NCI-H226 (cell line): ENCODE results near the gene LBHD1.
"Not testable (repeated sequence)": the region's sequence is repeated elsewhere in the genome, so short reads cannot be mapped to it uniquely, and the experiment has no call there.

Experiments used
- DNase-seq: peaks from one replicate; pipeline ENCODE4 v3.0.0-alpha.2; 2015

Gene LBHD1

DNA sequence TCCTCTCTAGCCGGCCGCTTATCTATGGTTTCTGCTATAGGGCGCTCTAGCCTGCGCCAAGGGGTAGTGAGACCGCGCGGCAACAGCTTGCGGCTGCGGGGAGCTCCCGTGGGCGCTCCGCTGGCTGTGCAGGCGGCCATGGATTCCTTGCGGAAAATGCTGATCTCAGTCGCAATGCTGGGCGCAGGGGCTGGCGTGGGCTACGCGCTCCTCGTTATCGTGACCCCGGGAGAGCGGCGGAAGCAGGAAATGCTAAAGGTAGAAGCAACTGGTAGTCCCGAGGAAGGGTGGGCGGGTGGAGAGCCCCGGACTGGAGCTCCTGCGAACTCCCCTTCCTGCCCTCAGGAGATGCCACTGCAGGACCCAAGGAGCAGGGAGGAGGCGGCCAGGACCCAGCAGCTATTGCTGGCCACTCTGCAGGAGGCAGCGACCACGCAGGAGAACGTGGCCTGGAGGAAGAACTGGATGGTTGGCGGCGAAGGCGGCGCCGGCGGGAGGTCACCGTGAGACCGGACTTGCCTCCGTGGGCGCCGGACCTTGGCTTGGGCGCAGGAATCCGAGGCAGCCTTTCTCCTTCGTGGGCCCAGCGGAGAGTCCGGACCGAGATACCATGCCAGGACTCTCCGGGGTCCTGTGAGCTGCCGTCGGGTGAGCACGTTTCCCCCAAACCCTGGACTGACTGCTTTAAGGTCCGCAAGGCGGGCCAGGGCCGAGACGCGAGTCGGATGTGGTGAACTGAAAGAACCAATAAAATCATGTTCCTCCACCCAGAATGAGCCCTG is at the start of gene LBHD1, which contains the start of gene UQCC3:
TSS of gene LBHD1 (minus strand) at position 660 of the 782 bp plus-strand sequence. CDS start 2,236 bp downstream, outside the sequence.
TSS of gene UQCC3 (plus strand) at position 66 of the 782 bp plus-strand sequence. CDS start at position 139, 73 bp downstream.
- peak; percentile 79 for DNase-seq

DNA sequence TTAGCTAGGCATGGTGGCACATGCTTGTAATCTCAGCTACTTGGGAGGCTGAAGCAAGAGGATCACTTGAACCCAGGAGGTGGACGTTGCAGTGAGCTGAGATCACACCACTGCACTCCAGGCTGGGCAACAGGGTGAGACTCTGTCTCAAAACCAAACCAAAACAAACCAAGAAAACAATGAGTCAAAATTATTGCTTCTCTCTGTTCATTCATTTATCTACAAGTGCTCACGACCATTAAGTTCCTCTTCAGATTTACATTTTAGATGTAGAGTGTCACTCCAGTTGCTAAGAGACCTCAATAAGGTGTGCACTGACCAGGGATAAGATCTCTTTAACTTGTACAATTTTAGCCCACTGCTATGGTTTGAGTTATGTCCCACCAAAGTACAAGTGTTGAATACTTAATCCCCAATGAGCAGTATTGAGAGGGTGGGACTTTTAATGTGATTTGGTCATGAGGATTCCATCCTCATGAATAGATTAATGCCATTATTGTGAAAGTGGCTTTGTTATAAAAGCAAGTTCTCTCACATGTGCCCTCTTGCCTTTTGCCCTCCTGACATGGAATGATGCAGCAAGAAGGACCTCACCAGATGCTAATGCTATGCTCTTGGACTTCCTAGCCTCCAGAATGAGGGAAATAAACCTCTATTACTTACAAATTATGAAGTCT is 47.4 kb upstream of the LBHD1 start:
- DNase-seq = no peak

DNA sequence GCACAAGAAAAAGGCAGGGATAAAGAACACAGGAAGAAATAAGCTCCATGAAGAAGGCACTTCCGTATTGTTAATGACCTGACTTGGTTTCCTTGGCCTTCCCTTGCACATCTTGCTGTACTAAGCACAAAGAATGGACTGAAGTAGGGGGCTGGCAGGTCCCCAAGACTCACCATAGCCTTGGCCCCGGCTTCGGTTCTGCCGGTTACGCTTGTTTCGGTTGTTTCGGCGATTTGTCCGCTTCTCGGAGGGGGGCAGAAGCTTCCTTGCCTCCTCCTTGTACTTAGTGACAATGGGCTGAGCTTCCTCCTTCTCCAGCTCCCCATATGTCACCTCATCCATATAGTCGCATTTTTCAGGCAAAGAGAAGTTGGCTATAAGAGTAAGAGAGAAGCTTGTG is 44.7 kb upstream of the LBHD1 start:
- no peak for DNase-seq

DNA sequence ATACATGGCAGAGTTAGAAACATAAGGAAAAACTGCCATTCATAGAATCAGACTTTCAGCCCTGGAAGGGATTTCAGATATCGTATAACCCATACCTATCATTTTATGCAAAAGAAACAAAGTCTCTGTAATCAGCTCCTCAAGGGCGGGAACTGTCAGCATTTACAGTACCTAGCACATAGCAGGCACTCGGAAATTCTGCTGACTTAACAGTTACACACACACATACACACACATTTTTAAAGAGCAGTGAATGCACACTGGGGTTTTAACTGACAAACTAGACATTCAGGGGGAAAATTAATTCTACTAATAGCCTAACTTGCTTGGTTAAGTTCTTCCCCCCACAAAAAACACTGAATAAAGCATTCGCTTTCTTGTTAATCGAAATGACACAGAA is 44.1 kb upstream of the LBHD1 start:
- DNase-seq = no peak

DNA sequence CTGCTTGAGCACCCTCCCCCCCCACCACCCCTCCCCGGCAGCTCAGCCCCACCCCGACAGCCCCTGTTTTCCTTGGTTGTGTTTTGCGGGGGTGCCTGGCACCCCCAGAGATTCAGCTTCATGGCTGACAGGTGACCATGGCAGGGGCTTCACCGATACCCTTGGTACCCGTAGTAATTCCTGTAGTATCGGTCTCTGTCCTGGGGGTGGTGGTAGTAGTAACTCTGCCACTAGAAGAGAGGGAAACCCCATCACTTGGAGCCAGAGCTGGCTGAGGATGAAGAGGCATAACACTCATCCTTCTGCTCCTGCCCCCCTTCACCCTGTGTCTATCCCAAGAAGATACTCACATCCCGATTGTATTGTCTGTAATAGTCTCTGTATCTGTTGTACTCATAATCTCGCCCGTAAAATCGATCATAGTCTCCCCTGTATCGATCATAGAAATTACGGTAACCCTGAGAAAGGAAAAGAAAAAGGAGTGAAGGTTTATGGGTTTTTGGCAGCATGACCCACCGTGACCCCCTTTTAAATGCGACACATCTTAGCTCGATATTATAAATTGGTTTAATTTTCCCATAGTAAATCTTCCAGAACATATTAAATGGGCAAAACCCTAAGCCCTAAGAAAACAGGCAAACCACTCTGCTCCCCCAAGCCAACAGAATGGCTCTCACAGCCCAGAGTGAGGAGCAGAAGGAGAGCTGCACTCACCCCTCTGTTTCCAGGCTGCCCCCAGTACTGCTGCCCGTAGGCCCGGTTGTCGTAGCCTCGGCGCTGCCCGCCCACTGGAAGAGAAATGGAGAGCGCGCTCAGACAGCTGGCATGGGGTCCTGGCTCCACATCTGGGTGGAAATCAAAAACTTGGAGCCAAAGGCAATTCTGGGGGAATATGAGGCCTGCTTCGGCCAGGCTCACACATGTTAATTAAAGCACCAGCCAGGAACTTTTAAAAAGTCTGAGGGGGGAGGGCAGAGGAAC is 43.4 kb upstream of the LBHD1 start:
- no peak for DNase-seq

DNA sequence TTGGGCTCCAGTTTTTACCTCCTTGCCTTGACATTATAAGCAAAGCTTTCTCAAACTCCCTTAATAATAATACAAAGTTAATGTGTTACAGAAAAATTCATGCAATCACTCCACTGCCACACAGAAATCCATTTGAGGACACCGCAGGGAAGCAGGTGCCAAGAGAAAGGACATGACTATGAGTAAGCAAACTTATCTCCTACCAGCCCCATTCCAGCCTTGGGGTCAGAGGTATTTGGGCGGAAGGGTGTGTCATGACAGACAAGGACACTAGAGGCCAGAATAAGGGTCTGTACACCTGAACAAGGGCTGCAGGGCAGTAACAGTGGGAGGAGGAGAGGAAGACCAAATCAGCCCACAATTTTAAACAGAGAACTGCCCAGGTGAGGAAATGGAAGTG is 41.3 kb upstream of the LBHD1 start:
- DNase-seq = no peak

DNA sequence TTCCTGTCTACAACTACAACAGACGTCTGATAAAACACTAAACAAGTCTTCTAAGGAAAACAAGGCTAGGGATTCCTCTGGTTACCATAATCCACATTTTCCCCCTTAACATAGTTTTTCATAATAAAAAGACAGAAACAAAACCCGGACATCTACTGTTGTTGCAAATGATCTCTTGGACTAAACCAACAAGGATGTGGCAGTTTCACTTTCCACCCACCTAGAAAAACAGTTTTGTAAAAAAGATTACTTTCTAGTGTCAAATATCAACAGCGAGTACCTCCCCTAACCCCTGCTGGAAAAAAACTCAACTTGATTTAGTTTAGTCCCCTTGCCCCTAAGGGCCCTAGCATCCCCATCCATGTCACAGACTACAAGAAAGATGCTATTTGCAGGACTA is 40.8 kb upstream of the LBHD1 start:
- DNase-seq = no peak

DNA sequence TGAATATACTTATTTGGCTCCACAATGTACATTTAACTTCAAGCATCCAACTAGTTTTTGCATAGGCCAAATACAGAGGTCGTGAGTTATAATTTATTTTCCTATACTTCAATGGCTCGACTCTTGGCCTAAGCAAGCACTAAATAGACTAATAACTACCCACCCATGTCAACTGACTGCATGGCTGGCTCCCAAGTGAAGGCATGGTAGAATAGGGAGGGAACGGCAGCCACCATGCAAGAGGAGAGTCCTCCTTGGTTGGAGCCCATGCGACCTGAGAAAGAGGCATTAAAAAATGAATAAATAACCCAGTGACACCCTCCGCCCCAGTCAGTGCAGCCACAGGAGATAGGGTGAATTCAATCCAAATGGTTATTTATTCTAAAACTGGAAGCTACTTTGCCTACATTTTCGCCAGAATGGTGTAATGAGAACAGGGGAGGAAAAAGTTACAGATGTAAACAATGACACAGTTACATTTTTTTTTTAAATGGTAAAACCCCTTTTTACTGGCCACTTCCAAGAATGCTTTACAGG is 40.3 kb upstream of the LBHD1 start:
- no peak for DNase-seq

DNA sequence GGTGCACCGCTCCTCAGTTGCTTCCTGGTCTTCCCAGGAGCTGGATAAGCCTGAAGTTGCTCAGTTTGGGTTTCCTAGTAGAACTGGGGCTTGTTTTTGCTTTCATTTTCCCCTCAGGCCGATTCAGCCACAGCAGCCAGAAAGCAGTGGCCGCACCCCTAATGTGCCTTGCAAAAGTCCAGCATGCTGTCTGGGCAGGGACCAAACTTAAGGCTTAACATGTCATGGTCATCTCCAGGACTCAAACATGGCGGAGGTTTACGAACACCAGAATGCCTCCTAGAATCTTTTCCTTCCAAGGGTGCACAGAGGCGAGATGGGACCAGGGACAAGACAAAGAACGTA is 37.9 kb upstream of the LBHD1 start:
- no peak for DNase-seq

DNA sequence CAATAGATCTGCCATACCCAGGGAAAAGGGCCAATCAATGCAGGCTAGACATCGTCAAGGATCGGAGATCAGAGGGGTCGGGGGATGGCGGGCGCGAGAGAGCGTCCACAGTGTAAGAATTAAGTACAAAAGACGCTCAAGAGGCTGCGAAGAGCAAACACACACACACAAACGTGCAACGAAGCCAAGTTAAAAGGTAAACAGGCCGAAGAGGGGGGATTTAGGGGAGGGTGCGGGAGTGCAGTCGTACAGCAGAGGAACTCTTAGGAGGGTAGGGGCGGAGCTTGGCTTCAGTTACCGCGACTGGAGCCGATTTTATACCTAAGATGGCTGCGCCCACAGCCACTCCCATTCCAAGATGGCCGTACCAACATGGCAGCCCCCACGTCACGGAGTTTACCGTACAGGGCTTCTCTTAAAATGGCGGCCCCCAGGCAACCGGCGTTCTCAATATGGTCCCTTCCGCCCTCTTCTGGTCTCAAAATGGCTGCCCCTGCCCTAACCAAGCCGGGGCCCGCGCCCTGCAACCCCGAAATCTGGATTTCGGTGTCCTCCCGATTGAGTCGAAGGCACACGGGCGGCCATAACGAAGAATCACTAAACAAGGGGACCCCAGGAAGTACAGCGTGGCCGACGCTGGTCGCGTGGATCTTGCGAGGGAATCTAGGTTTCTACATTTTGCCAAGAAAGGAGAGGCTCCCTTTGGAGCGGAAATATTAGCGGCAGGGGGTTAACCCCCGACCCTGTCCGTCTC is 37.4 kb upstream of the LBHD1 start:
- peak; percentile 96 for DNase-seq

DNA sequence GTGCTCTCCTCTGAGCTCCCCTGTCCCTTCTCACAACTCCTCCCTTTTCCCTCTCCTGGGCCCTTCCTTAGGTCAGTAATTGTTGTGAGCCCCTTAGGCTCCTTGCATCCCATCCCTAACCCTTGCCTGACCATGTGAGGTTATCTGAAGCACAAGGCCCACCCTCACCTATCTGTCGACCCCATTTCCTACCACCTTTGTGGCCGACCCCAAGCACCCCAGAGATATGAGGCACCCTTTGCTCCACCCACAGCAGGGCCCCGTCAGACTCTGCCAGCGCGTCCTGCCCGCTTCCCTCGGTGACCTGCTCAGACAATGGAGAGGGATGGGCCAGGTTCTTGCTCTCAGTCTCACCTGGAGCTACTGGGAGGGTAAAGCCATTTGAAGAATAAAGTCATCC is 36.7 kb upstream of the LBHD1 start:
- no peak for DNase-seq

DNA sequence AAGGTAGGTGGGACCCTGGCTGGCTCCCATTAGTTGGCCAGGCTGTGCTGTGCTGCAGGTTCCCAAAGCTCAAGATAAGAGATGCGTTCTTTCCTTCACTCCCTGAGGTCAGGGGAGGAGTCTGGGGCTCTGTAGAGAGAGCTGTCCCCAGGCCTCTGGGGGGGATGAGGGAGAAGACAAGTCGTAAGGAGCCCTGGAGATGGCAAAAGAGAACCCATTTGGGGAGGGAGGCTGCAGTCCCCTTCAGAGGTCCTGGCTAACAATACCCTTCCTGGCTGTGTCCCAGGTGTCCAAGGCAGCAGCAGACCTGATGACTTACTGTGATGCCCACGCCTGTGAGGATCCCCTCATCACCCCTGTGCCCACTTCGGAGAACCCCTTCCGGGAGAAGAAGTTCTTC is 36.3 kb upstream of the LBHD1 start:
- DNase-seq = no peak

DNA sequence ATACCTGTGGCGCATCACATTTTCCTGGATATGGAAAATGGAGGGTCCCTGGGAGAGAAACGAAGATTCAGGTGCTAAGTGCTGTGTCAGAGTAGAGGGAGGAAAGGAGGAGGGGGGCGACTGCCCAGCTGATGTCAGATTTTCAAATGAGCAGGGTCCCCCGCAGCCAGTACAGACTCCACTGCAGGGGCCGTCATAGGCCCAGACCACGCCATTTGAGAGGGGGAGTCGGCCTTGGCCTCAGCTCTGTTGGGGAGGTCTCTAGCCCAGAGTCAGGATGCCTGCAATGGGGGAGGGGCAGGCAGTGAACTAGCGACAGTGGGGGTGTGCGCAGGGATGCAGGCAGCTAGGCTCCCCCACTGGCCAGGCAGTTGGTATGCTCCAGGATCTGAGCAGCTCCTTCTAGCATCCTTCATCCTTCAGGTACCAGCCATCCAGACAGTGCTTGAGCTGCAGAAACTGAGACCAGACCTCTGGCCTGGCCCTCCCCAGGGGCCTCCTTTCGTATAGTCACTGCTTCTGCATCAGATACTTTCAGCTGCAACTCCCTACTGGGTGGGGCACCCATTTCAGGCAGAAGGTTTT is 35.3 kb upstream of the LBHD1 start, which contains the start of the genes BSCL2 and GNG3:
TSS of gene BSCL2 (minus strand) at position 148 of the 585 bp plus-strand sequence. CDS start 229 bp downstream, outside the sequence.
TSS of gene GNG3 (plus strand) at position 400 of the 585 bp plus-strand sequence. CDS start 620 bp downstream, outside the sequence.
- DNase-seq = no peak

DNA sequence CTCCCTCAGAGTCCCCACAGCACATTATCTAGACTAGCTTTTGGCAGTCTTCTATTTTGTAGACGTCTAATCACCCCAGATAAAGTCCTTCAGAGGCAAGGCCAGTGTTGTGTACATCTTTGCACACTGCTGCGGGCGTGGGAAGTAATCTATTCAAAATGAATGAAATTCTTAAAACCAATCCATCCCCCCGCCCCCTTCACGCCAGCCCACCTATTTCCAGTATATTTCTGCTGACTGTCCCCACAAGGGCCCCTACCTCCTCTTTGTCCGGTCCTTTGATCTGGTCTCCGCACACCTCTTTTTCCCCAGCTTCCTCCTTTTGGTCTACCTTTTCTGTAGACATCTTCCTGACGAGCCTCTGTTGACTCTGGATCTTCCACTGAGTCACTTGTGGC is 34.8 kb upstream of the LBHD1 start:
- DNase-seq = no peak

DNA sequence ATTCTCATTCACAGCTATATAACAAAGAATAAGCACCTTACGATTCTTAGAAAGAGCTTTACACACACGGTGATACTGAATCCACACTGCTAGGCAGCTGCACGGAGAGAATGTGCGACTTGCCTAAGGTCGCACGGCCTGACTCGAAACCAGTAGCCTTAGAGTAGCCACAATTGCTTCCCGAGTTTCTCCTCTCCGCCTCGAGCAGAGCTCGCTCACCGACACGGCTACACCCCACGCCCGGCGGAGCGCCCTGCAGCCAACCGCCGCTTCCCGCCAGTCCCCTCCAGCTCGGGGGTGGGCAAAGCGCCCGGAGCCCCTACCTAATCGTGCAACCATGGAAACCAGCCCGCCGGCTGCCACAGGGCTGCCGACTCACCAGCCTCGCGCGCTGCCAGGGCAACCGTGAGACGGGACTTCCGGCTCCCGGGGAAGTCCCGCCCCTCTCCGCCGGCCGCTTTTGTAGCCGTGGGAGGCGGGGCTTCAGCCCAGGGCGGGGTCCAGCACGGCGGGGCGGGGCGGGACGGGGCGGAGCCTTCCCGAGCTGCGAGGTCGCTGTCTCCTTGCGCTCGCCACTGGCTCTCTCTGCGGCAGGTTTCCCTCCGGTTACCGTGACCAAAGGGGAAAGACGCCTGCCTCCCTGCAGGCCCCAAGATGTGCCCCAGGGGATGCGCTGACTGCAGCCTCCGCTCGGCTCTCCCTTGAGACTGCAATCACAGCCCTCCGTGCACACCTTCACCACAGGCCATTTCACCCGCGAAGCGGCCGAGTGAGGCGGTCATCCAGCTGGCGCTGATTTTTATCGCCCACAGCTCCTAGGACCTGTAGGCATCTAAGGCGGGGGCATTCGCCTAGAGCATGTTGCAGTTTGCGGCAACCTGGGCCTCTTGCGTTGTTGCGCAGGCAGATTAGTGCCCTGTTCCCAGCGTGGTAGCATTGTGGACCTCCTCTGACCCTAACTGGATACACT is 34.1 kb upstream of the LBHD1 start:
- DNase-seq = peak; percentile 92

DNA sequence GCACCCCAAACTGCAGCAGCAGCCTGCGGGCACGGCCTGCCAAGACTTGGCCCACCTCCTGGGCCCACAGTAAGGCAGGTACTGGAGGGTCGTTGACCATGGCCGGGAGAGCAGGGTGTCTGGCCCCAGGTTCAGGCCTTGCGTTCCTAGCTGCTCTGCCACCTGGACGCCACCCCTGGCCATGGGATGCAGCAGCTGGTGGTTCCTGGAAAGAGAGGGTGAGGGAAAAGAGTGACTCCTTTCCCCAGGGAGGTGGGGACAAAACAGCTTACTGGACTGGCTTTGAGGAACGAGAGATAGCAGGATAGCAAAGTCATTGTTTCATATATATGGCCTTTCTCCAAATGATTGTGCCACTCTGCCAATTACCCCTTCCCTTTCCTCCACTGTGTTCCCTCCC is 33.3 kb upstream of the LBHD1 start:
- peak; percentile 20 for DNase-seq

DNA sequence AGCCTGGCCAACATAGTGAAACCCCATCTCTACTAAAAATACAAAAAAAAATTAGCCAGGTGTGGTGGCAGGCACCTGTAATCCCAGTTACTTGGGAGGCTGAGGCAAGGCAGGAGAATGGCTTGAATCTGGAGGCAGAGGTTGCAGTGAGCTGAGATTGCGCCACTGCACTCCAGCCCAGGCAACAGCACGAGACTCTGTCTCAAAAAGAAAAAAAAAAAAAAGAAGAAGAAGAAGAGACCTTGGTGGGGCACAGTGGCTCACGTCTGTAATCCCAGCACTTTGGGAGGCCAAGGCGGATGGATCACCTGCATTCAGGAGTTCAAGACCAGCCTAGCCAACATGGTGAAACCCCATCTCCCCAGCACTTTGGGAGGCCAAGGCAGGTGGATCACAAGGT is 31.9 kb upstream of the LBHD1 start:
- not testable (repeated sequence) for DNase-seq

DNA sequence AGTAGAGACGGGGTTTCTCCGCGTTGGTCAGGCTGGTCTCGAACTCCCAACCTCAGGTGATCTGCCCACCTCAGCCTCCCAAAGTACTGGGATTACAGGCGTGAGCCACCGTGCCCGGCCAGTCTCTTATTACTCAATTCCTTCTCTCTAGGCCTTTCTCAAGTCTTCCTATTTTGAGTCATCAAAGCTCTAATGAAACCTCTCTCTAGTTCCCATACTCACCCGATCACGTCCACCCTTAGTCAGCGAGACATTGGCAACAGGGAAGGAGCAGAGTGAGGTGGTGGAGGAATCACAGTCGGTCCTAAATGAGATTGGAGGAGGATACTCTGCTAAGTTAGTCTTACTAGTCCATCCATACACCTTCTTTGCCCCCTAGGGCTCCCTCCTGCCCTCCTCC is 30.2 kb upstream of the LBHD1 start:
- no peak for DNase-seq

DNA sequence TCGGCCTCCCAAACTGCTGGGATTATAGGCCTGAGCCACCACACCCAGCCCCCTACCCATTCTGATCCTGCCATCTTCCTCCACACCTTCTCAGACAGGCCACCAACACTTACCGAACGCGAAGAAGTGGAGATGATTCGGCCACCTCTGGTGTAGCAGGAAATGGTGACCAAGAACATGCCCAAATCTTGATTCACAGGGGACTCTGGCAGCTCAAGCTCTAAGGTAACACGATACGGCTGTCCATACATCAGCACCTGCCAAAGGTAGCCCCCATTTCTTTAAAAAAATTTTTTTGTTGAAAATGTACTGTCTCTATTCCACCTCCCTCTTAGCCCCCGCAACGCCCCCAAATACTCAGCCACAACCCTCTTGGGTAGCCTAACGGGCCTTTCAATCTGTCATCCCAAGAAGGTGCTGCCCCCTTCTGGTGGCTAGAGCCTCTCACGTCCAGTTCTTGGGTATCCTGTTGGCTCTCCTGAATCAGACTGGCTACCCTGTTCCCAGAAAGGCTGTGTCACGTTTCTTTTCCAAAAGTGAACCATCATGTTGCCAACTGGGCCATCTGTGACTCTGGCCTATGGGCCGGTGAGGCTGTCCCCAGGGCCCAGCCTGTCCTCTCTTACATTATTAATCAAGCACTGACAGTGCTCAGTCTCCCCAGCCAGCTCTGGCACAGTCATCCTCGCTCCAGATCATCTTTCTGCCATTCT is 22.5 kb upstream of the LBHD1 start:
- peak; percentile 53 for DNase-seq

DNA sequence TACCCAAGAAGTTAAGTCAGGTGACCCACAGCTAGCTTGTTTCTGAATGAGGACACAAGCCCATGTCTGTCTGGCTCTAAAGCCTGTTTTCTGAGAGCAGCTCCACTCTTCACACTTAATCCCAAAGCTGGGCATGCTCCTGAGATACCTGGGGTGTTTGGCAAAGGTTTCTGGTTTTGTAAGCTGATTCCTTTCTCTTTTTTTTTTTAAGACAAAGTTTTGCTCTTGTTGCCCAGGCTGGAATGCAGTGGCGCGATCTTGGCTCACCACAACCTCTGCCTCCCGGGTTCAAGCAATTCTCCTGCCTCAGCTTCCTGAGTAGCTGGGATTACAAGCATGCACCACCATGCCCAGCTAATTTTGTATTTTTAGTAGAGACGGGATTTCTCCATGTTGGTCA is 21.6 kb upstream of the LBHD1 start:
- DNase-seq = not testable (repeated sequence)
